Activated CD4-positive, alpha-beta T cell treated with anti-CD3 and anti-CD28 coated beads for 36 hours (primary cell): Measurements from ENCODE around the gene PINLYP. TPM values are rescaled to one million over a fixed set of nuclear protein-coding genes. Genes with fewer than 3 reads are reported as not detected.

Source experiments
- ATAC-seq: fragments of 200-7000 bp; cut with Tn5 transposase; one replicate; pipeline ENCODE4 v1.10.0; 2021; ENCODE audit warnings: mild to moderate bottlenecking, moderate library complexity
- CTCF ChIA-PET: fragments of 350-600 bp; sonication (Branson Sonifier 250); formaldehyde crosslinking; loops from one replicate; lab custom pipeline; 2021; ENCODE audit warnings: antibody characterized with exemption; lab: Charles Lee
- POLR2A ChIA-PET: fragments of 350-600 bp; sonication (Branson Sonifier 250); formaldehyde crosslinking; loops from one replicate; lab custom pipeline; 2021; ENCODE audit warnings: antibody characterized with exemption, inconsistent platforms; lab: Charles Lee
- DNase-seq: peaks from one replicate; pipeline ENCODE4 v3.0.0-alpha.2; 2020
- H3K27ac Mint-ChIP-seq: one replicate; pipeline ENCODE4 v1.8.0; 2021; ENCODE audit warnings: mixed read lengths
- H3K27me3 Mint-ChIP-seq: one replicate; pipeline ENCODE4 v1.8.0; 2021; ENCODE audit warnings: mixed read lengths
- H3K36me3 Mint-ChIP-seq: one replicate; pipeline ENCODE4 v1.8.0; 2021; ENCODE audit warnings: low read depth, mixed read lengths
- H3K4me1 Mint-ChIP-seq: one replicate; pipeline ENCODE4 v1.8.0; 2021; ENCODE audit warnings: mixed read lengths
- H3K4me3 Mint-ChIP-seq: one replicate; pipeline ENCODE4 v1.8.0; 2021; ENCODE audit warnings: mild to moderate bottlenecking, moderate library complexity, mixed read lengths
- H3K9me3 Mint-ChIP-seq: one replicate; pipeline ENCODE4 v1.8.0; 2021; ENCODE audit warnings: low read depth, mixed read lengths
- intact Hi-C, 2 experiments: fragments of 100-400 bp; cut with DNase I in 1 of 2; cut with micrococcal nuclease in 1 of 2; formaldehyde crosslinking; loops; one replicate each; pipeline versions ENCODE4 v1.14.2 to v1.15.1; 2022 to 2024; cut with DNase I, micrococcal nuclease
- total RNA-seq, 2 experiments: library from RNA; stranded (reverse); gene quantifications; one replicate each; pipeline ENCODE4 v1.2.3, GENCODE V29; 2021

PINLYP gene
- total RNA-seq, 2 experiments from 2014 or later, result 3.5 to 3.6 TPM

GRCh38 chr19:43551399-43552197 is 24.0 kb upstream of the PINLYP start:
- Mint-ChIP-seq H3K4me1 (peaks cover 10% of the 10 kb centered on the region), H3K4me3 (no peak overlapping the region), H3K36me3 (peaks cover 9% of the 10 kb centered on the region), H3K27me3 (no peaks in the 10 kb centered on the region), H3K9me3 (no peaks in the 10 kb centered on the region), H3K27ac (no peak overlapping the region)
- ATAC-seq (no peak), DNase-seq (no peak)
- ChIA-PET POLR2A (no interaction called here), CTCF (interaction anchor here (0.9 kb wide), 1 partner anchor 23 kb away, joined by 4 read pairs; no protein-coding TSS in a partner anchor)
- intact Hi-C loops, result loop anchor here in 1 of 2 experiments (10.0 kb wide), 1 partner anchor 253 kb away; the partner anchor contains the start of gene LYPD5

- no peak overlapping the region for H3K27ac Mint-ChIP-seq
- peaks cover 9% of the 10 kb centered on the region for H3K36me3 Mint-ChIP-seq
- POLR2A ChIA-PET, result no interaction called here
- H3K9me3 Mint-ChIP-seq, result no peaks in the 10 kb centered on the region
- H3K4me1 Mint-ChIP-seq, result peaks cover 10% of the 10 kb centered on the region
- DNase-seq (no peak), ATAC-seq (no peak)
- no peaks in the 10 kb centered on the region for H3K27me3 Mint-ChIP-seq
- CTCF ChIA-PET, result interaction anchor here (0.9 to 6.8 kb wide), 2 partner anchors 24 to 44 kb away, joined by 4 to 88 read pairs; partner anchors contain the start of genes IRGQ and ZNF576
- intact Hi-C loops, result loop anchor here in 1 of 2 experiments (10.0 kb wide), 1 partner anchor 253 kb away; the partner anchor contains the start of gene LYPD5
- no peak overlapping the region for H3K4me3 Mint-ChIP-seq
These were observed 23.5 kb upstream of the PINLYP start for GRCh38 chr19:43552198-43552450.

- intact Hi-C loops, result loop anchor here in 1 of 2 experiments (10.0 kb wide), 1 partner anchor 252 kb away; the partner anchor contains the start of gene LYPD5
- no peak for DNase-seq
- Mint-ChIP-seq H3K9me3 (no peaks in the 10 kb centered on the region), H3K27ac (no peak overlapping the region), H3K4me1 (peaks cover 10% of the 10 kb centered on the region), H3K27me3 (no peaks in the 10 kb centered on the region), H3K4me3 (no peak overlapping the region), H3K36me3 (peaks cover 11% of the 10 kb centered on the region)
- no peak for ATAC-seq
- ChIA-PET CTCF (interaction anchor here (0.9 to 6.8 kb wide), 4 partner anchors 23 to 116 kb away, joined by 3 to 88 read pairs (median 4); partner anchors contain the start of genes IRGQ, PINLYP, XRCC1 and ZNF576), POLR2A (no interaction called here)
These were observed 23.0 kb upstream of the PINLYP start for GRCh38 chr19:43552616-43553015.

DNA sequence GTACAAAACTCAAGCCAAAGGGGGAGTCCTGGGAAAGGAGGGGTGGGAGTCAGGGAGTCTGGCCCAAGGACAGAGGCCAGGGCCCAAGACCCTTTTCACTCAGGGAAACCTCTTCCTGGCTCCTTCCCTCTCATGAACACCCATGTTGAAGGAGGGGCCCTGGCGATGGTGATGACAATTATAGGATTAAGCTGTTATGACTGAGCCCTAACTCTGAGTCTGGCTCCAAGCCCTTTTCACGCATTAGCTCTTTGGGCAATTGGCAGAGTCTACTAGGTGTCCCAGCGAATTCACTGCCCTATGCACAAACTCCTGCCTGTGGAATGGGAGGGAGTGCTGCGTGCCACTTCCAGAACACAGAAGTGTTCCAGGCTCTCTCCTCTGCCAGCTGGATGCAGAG is 21.9 kb upstream of the PINLYP start:
- Mint-ChIP-seq H3K36me3 (peaks cover 13% of the 10 kb centered on the region), H3K9me3 (no peaks in the 10 kb centered on the region), H3K4me1 (peaks cover 11% of the 10 kb centered on the region), H3K27me3 (no peaks in the 10 kb centered on the region), H3K4me3 (no peak overlapping the region), H3K27ac (no peak overlapping the region)
- CTCF ChIA-PET, result interaction anchor here (0.6 to 6.8 kb wide), 9 partner anchors 20 to 52 kb away, joined by 3 to 88 read pairs (median 4); partner anchors contain the start of genes IRGQ, PINLYP, XRCC1 and ZNF575
- intact Hi-C loops, result loop anchor here in 1 of 2 experiments (10.0 kb wide), 1 partner anchor 251 kb away; the partner anchor contains the start of gene LYPD5
- ATAC-seq (no peak), DNase-seq (no peak)
- POLR2A ChIA-PET, result no interaction called here

DNA sequence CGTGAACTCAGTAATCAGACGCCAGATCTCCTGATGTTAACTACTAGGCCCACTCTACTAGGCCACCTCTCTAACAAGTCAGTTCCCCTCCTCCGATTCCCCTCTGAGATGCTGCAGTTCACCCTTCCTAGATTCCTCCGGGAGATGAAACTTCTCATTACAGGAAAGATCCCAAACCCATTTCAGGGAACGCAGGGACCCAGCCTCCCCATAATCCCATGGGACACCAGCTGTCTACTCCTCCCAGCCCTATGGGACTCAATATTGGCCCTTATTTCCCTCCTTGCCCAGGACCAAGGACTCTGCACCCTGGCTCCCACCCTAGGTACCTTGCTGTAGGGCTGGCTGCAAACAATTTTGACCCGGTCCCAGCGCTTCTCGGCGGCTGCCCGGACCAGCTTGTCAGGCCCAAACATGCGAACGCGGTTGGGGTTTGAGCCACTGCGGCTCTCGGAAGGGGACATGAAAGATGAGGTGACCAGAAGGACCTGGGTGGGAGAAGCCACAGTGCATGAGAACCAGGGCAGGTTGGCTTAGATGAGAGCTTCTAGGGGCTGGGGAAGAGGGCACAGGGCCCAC is 21.2 kb upstream of the PINLYP start:
- Mint-ChIP-seq H3K27ac (peak overlapping the region; percentile 13), H3K9me3 (no peaks in the 10 kb centered on the region), H3K27me3 (no peaks in the 10 kb centered on the region), H3K4me1 (peaks cover 12% of the 10 kb centered on the region), H3K4me3 (no peak overlapping the region), H3K36me3 (peaks cover 13% of the 10 kb centered on the region)
- ChIA-PET CTCF (interaction anchor here (0.6 to 6.8 kb wide), 32 partner anchors 9 to 255 kb away, joined by 3 to 88 read pairs (median 5); partner anchors contain the start of genes IRGQ, PINLYP, XRCC1 and ZNF575), POLR2A (interaction anchor here (0.8 to 1.7 kb wide), 4 partner anchors 18 to 116 kb away, joined by 3 to 9 read pairs (median 5); partner anchors contain the start of genes PLAUR and ZNF575)
- intact Hi-C loops, result loop anchor here in 1 of 2 experiments (10.0 kb wide), 1 partner anchor 250 kb away; the partner anchor contains the start of gene LYPD5
- ATAC-seq (no peak), DNase-seq (no peak)

DNA sequence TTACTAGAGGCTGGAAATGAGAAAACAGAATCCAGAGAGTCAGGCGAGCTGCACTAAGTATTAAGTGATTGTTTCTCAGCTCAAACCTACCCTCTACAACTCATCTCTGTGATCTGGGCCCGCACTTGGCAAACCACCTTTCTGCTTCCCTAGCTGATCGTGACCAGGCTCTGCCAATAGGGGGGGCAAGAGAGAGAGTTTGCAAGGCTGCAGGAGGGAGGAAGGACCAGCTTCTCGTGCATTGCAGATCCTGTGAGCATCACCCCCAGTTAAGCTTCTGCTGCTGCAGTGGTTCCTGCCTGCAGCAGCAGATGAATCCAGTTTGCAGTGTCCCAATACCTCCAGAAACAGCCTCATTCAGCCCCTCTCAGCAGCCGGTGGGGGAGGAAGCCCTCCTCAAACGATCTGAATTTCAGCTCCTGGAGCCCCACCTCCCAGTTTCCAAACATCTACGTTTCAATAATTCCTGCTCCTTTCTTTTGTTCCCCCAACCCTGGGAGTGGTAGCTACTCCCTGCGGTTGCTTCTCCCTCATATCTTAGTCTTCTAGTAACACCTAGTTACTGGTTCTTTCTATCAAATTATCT is 20.3 kb upstream of the PINLYP start:
- intact Hi-C loops, result loop anchor here (1.0 to 10.0 kb wide), 3 partner anchors 39 to 250 kb away; partner anchors contain the start of gene LYPD5 (in 1 of the 2)
- ChIA-PET POLR2A (interaction anchor here (0.7 to 1.7 kb wide), 5 partner anchors 19 to 115 kb away, joined by 3 to 9 read pairs (median 4); partner anchors contain the start of genes PLAUR and ZNF575), CTCF (interaction anchor here (0.6 to 6.8 kb wide), 47 partner anchors 9 to 517 kb away, joined by 3 to 88 read pairs (median 4); partner anchors contain the start of genes IRGQ, PINLYP, XRCC1 and ZNF575)
- no peak overlapping the region for H3K4me3 Mint-ChIP-seq
- peaks cover 14% of the 10 kb centered on the region for H3K4me1 Mint-ChIP-seq
- DNase-seq (peak; percentile 90), ATAC-seq (peak; percentile 98)
- H3K27me3 Mint-ChIP-seq, result no peaks in the 10 kb centered on the region
- no peaks in the 10 kb centered on the region for H3K9me3 Mint-ChIP-seq
- H3K27ac Mint-ChIP-seq, result peak overlapping the region; percentile 13
- peaks cover 12% of the 10 kb centered on the region for H3K36me3 Mint-ChIP-seq

GRCh38 chr19:43560687-43561086 is 14.9 kb upstream of the PINLYP start:
- H3K36me3 Mint-ChIP-seq, result peaks cover 31% of the 10 kb centered on the region
- ChIA-PET CTCF (interaction anchor here (0.8 to 3.0 kb wide), 4 partner anchors 10 to 114 kb away, joined by 3 to 11 read pairs (median 4); no protein-coding TSS in a partner anchor), POLR2A (no interaction called here)
- no peak overlapping the region for H3K4me3 Mint-ChIP-seq
- H3K27me3 Mint-ChIP-seq, result no peaks in the 10 kb centered on the region
- H3K4me1 Mint-ChIP-seq, result peaks cover 49% of the 10 kb centered on the region
- peak overlapping the region; percentile 94 for H3K27ac Mint-ChIP-seq
- intact Hi-C loops, result no loop called here
- H3K9me3 Mint-ChIP-seq, result no peaks in the 10 kb centered on the region
- ATAC-seq (no peak), DNase-seq (peak; percentile 50)

DNA sequence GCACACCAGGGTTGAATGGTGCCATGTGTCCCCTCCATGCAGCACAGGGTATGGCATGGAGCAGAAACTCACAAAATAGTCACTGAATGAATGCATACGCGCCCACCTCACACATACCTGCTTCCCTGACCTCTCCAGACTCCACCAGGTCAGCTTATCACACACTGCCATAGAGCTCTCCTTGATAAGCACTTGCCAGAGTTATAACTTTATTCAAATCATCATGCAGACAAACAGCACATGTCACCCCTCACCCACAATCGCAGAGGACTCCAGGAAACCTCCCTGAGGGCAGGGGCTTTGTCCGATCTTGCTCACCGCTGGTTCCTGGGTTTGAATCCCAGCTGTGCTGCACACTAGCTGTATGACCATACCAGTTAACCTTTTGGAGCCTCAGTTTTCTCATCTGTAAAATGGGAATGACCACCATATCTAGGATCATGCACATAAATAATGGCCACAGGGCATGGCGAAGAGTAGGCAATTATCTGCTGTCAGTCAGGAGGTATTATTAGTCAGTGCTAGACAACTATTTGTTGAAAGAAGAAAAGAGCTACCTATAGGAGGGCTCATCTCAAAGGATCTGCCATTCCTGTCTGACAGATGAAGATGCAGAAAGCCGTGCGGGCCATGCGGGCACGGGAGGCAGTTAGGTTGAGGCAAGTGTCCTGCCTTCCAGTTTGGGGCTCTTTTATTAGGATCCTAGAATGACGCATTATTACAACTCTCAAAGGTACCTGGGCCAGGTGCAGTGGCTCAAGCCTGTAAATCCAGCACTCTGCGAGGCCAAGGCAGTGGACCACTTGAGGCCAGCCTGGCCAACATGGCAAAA is 14.2 kb upstream of the PINLYP start:
- H3K9me3 Mint-ChIP-seq, result no peaks in the 10 kb centered on the region
- ChIA-PET CTCF (interaction anchor here (0.8 to 3.0 kb wide), 5 partner anchors 10 to 114 kb away, joined by 3 to 11 read pairs (median 4); no protein-coding TSS in a partner anchor), POLR2A (interaction anchor here (0.6 kb wide), 2 partner anchors 17 to 30 kb away, joined by 3 to 4 read pairs; no protein-coding TSS in a partner anchor)
- peaks cover 31% of the 10 kb centered on the region for H3K36me3 Mint-ChIP-seq
- ATAC-seq (no peak), DNase-seq (no peak)
- intact Hi-C loops, result no loop called here
- H3K4me1 Mint-ChIP-seq, result peaks cover 47% of the 10 kb centered on the region
- H3K27ac Mint-ChIP-seq, result peak overlapping the region; percentile 94
- no peak overlapping the region for H3K4me3 Mint-ChIP-seq
- no peaks in the 10 kb centered on the region for H3K27me3 Mint-ChIP-seq

DNA sequence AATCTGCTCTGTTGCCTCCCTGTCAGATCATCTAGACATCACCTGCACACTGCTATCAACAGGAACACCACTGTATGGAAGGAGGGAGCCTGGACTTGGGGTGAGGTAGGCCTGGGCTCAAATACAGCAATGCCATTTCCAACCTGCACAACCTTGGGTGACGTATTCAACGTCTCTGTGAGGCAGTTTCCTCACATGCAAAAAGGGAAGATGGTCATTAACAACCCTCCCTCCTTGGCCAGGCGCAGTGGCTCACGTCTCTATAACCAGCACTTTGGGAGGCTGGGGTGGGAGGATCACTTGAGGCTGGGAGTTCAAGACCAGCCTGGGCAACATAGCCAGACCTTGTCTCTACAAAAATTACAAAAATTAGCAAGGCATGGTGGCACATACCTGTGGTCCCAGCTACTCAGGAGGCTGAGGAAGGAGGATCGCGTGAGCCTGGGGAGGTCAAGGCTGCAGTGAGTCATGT is 13.3 kb upstream of the PINLYP start:
- Mint-ChIP-seq H3K9me3 (no peaks in the 10 kb centered on the region), H3K27ac (peak overlapping the region; percentile 94), H3K36me3 (peaks cover 31% of the 10 kb centered on the region), H3K27me3 (no peaks in the 10 kb centered on the region), H3K4me1 (peaks cover 47% of the 10 kb centered on the region), H3K4me3 (no peak overlapping the region)
- ATAC-seq, result peak; percentile 8
- CTCF ChIA-PET, result interaction anchor here (0.7 to 1.2 kb wide), 2 partner anchors 31 to 43 kb away, joined by 3 to 4 read pairs; no protein-coding TSS in a partner anchor
- intact Hi-C loops, result loop anchor here (1.0 to 2.0 kb wide), 4 partner anchors 13 to 35 kb away; partner anchors contain the start of genes ETHE1 (in 2 of the 2), IRGQ (in 1 of the 2), PINLYP (in 1 of the 2) and XRCC1 (in 1 of the 2)
- POLR2A ChIA-PET, result interaction anchor here (0.6 to 1.0 kb wide), 2 partner anchors 30 to 33 kb away, joined by 3 to 4 read pairs; partner anchors contain the start of gene IRGQ
- no peak for DNase-seq
